ENCODE results near the gene CYREN.
A peak's percentile ranks its signal among the peaks of the same experiment; 100 is the strongest.

The CYREN gene

GRCh38 chr7:135160098-135160857 lies 10.2 kb downstream of the CYREN start:
- H3K27me3 Mint-ChIP-seq = no peaks in the 10 kb centered on the region
- H3K9me3 Mint-ChIP-seq = peaks cover 17% of the 10 kb centered on the region
- H3K4me3 Mint-ChIP-seq = peak overlapping the region; percentile 62
- peaks cover 54% of the 10 kb centered on the region for H3K4me1 Mint-ChIP-seq
- peaks cover 54% of the 10 kb centered on the region for H3K36me3 Mint-ChIP-seq
- peak overlapping the region; percentile 98 for H3K27ac Mint-ChIP-seq

- peak overlapping the region; percentile 55 for H3K4me3 Mint-ChIP-seq
- H3K4me1 Mint-ChIP-seq = peaks cover 59% of the 10 kb centered on the region
- H3K27me3 Mint-ChIP-seq = no peaks in the 10 kb centered on the region
Observed at GRCh38 chr7:135159359-135160085, 11.0 kb downstream of the CYREN start.

GRCh38 chr7:135158874-135159273 lies 11.6 kb downstream of the CYREN start:
- H3K27ac Mint-ChIP-seq = peak overlapping the region; percentile 98
- H3K4me3 Mint-ChIP-seq = no peak overlapping the region
- H3K27me3 Mint-ChIP-seq = no peaks in the 10 kb centered on the region

More at GRCh38 chr7:135159359-135160085, 11.0 kb downstream of the CYREN start:
- peaks cover 22% of the 10 kb centered on the region for H3K9me3 Mint-ChIP-seq
- peaks cover 59% of the 10 kb centered on the region for H3K36me3 Mint-ChIP-seq
- peak overlapping the region; percentile 98 for H3K27ac Mint-ChIP-seq

GRCh38 chr7:135158141-135158655 lies 12.3 kb downstream of the CYREN start:
- Mint-ChIP-seq H3K4me3 (no peak overlapping the region), H3K9me3 (peaks cover 30% of the 10 kb centered on the region), H3K36me3 (peaks cover 69% of the 10 kb centered on the region), H3K4me1 (peaks cover 70% of the 10 kb centered on the region), H3K27ac (peak overlapping the region; percentile 70), H3K27me3 (no peaks in the 10 kb centered on the region)

More at GRCh38 chr7:135158874-135159273, 11.6 kb downstream of the CYREN start:
- Mint-ChIP-seq H3K36me3 (peaks cover 65% of the 10 kb centered on the region), H3K4me1 (peaks cover 65% of the 10 kb centered on the region), H3K9me3 (peaks cover 29% of the 10 kb centered on the region)

GRCh38 chr7:135156290-135156689 lies 14.2 kb downstream of the CYREN start:
- Mint-ChIP-seq H3K36me3 (peaks cover 62% of the 10 kb centered on the region), H3K4me3 (no peak overlapping the region), H3K27me3 (no peaks in the 10 kb centered on the region), H3K27ac (no peak overlapping the region), H3K9me3 (peaks cover 34% of the 10 kb centered on the region), H3K4me1 (peaks cover 74% of the 10 kb centered on the region)

GRCh38 chr7:135154734-135155133 lies 15.8 kb downstream of the CYREN start:
- Mint-ChIP-seq H3K9me3 (peaks cover 31% of the 10 kb centered on the region), H3K4me1 (peaks cover 74% of the 10 kb centered on the region)

GRCh38 chr7:135152442-135152841 lies 18.1 kb downstream of the CYREN start:
- Mint-ChIP-seq H3K27me3 (no peaks in the 10 kb centered on the region), H3K9me3 (peaks cover 23% of the 10 kb centered on the region), H3K36me3 (peaks cover 45% of the 10 kb centered on the region), H3K27ac (no peak overlapping the region), H3K4me1 (peaks cover 78% of the 10 kb centered on the region), H3K4me3 (no peak overlapping the region)

More at GRCh38 chr7:135154734-135155133, 15.8 kb downstream of the CYREN start:
- no peaks in the 10 kb centered on the region for H3K27me3 Mint-ChIP-seq
- no peak overlapping the region for H3K4me3 Mint-ChIP-seq
- H3K27ac Mint-ChIP-seq = no peak overlapping the region
- H3K36me3 Mint-ChIP-seq = peaks cover 52% of the 10 kb centered on the region

GRCh38 chr7:135151533-135151932 lies 19.0 kb downstream of the CYREN start:
- peak overlapping the region; percentile 20 for H3K4me3 Mint-ChIP-seq
- peaks cover 23% of the 10 kb centered on the region for H3K9me3 Mint-ChIP-seq
- H3K36me3 Mint-ChIP-seq = peaks cover 38% of the 10 kb centered on the region
- no peaks in the 10 kb centered on the region for H3K27me3 Mint-ChIP-seq
- peak overlapping the region; percentile 84 for H3K27ac Mint-ChIP-seq
- H3K4me1 Mint-ChIP-seq = peaks cover 78% of the 10 kb centered on the region

GRCh38 chr7:135151132-135151531 lies 19.4 kb downstream of the CYREN start:
- Mint-ChIP-seq H3K27me3 (no peaks in the 10 kb centered on the region), H3K9me3 (peaks cover 20% of the 10 kb centered on the region), H3K4me1 (peaks cover 82% of the 10 kb centered on the region), H3K4me3 (peak overlapping the region; percentile 89), H3K36me3 (peaks cover 34% of the 10 kb centered on the region), H3K27ac (peak overlapping the region; percentile 84)

- Mint-ChIP-seq H3K4me1 (peaks cover 88% of the 10 kb centered on the region), H3K27me3 (no peaks in the 10 kb centered on the region), H3K9me3 (peaks cover 18% of the 10 kb centered on the region), H3K27ac (peak overlapping the region; percentile 66), H3K36me3 (peaks cover 28% of the 10 kb centered on the region), H3K4me3 (peak overlapping the region; percentile 89)
Observed at GRCh38 chr7:135150072-135150782, 20.3 kb downstream of the CYREN start.

GRCh38 chr7:135147899-135148721 lies 22.4 kb downstream of the CYREN start, which contains the start of gene TMEM140:
TMEM140 (plus strand) TSS chr7:135148072; CDS start chr7:135164442, 16,370 bp downstream.
- Mint-ChIP-seq H3K4me3 (peak within 1 kb of the TSS; percentile 89), H3K27me3 (no peaks in the 10 kb centered on the region), H3K36me3 (peaks cover 16% of the 10 kb centered on the region)

GRCh38 chr7:135147341-135147898 lies 23.1 kb downstream of the CYREN start:
- Mint-ChIP-seq H3K4me3 (peak overlapping the region; percentile 89), H3K9me3 (peaks cover 5% of the 10 kb centered on the region), H3K27me3 (no peaks in the 10 kb centered on the region), H3K27ac (peak overlapping the region; percentile 100), H3K36me3 (peaks cover 12% of the 10 kb centered on the region), H3K4me1 (peaks cover 72% of the 10 kb centered on the region)

More at GRCh38 chr7:135147899-135148721, 22.4 kb downstream of the CYREN start, which contains the start of gene TMEM140:
- peaks cover 78% of the 10 kb centered on the region for H3K4me1 Mint-ChIP-seq
- peaks cover 5% of the 10 kb centered on the region for H3K9me3 Mint-ChIP-seq
- peak within 1 kb of the TSS; percentile 100 for H3K27ac Mint-ChIP-seq

- peaks cover 15% of the 10 kb centered on the region for H3K9me3 Mint-ChIP-seq
- H3K27ac Mint-ChIP-seq = peak overlapping the region; percentile 38
- peaks cover 23% of the 10 kb centered on the region for H3K36me3 Mint-ChIP-seq
- H3K4me1 Mint-ChIP-seq = peaks cover 42% of the 10 kb centered on the region
- H3K4me3 Mint-ChIP-seq = no peak overlapping the region
- no peaks in the 10 kb centered on the region for H3K27me3 Mint-ChIP-seq
Observed at GRCh38 chr7:135143885-135144668, 26.4 kb downstream of the CYREN start.
